Sigmoid colon (tissue), 4 donors: ENCODE measurements around the gene PLCD1.

ENCODE experiments used
- CTCF ChIP-seq, 4 experiments: fragments of 450-650 bp in 3 of 4; fragments of 200-600 bp in 1 of 4; IDR thresholded peaks; one replicate each; pipeline ENCODE4 v1.5.1; 2016 to 2019; ENCODE audit warnings: antibody characterized with exemption in 4 of 4, mild to moderate bottlenecking in 3 of 4, moderate library complexity in 2 of 4
- EP300 ChIP-seq, 4 donors: sonication (generic); formaldehyde crosslinking; IDR thresholded peaks; one replicate each; pipeline ENCODE4 v1.6.1; 2017; ENCODE audit warnings: antibody characterized with exemption in 4 of 4
- POLR2A ChIP-seq, 2 donors: fragments of 450-650 bp; IDR thresholded peaks; one replicate each; pipeline ENCODE4 v1.6.1; 2016; ENCODE audit warnings: antibody characterized with exemption in 2 of 2, mild to moderate bottlenecking in 2 of 2, moderate library complexity in 2 of 2
- POLR2AphosphoS5 ChIP-seq, 4 donors: sonication (generic); formaldehyde crosslinking; IDR thresholded peaks; one replicate each; pipeline ENCODE4 v1.6.1; 2017; ENCODE audit warnings: antibody characterized with exemption in 4 of 4

GRCh38 chr3:37984051-37984450 is 45.4 kb downstream of the PLCD1 start:
- no peak for TF ChIP-seq EP300 (IDR thresholded peaks at IDR 0.05)
- TF ChIP-seq CTCF (IDR thresholded peaks at IDR 0.05), result no peak
- TF ChIP-seq POLR2A (IDR thresholded peaks at IDR 0.05), result no peak
- TF ChIP-seq POLR2AphosphoS5 (IDR thresholded peaks at IDR 0.05), result no peak
